Kidney glomerular epithelial cell (primary cell): ENCODE measurements around the gene ASB5.
"Not testable (repeated sequence)": the region's sequence is repeated elsewhere in the genome, so short reads cannot be mapped to it uniquely, and the experiment has no call there.

ENCODE experiments used
- DNase-seq: peaks from one replicate; lab custom pipeline; 2025; lab: John Stamatoyannopoulos, UW

ASB5 gene, protein sequence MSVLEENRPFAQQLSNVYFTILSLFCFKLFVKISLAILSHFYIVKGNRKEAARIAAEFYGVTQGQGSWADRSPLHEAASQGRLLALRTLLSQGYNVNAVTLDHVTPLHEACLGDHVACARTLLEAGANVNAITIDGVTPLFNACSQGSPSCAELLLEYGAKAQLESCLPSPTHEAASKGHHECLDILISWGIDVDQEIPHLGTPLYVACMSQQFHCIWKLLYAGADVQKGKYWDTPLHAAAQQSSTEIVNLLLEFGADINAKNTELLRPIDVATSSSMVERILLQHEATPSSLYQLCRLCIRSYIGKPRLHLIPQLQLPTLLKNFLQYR

DNA sequence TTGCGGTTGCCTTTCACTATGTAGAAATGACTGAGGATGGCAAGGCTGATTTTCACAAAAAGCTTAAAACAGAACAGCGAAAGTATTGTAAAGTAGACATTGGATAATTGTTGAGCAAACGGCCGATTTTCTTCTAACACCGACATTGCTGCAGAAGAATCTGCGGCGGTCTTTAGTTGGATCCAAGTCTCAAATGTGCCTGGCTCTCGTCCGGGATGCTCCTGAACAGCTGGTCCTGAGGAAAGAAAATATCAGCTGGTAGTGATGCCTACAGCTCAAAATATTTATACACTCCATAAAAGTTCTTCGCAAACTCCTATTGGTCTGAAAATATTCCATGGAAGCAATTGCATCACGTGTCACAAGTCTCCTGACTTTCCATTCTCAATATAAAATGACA, at the start of gene ASB5:
TSS of gene ASB5 (minus strand) at position 260 of the 400 bp plus-strand sequence. CDS start at position 146, 114 bp downstream.
- DNase-seq, result no peak

DNA sequence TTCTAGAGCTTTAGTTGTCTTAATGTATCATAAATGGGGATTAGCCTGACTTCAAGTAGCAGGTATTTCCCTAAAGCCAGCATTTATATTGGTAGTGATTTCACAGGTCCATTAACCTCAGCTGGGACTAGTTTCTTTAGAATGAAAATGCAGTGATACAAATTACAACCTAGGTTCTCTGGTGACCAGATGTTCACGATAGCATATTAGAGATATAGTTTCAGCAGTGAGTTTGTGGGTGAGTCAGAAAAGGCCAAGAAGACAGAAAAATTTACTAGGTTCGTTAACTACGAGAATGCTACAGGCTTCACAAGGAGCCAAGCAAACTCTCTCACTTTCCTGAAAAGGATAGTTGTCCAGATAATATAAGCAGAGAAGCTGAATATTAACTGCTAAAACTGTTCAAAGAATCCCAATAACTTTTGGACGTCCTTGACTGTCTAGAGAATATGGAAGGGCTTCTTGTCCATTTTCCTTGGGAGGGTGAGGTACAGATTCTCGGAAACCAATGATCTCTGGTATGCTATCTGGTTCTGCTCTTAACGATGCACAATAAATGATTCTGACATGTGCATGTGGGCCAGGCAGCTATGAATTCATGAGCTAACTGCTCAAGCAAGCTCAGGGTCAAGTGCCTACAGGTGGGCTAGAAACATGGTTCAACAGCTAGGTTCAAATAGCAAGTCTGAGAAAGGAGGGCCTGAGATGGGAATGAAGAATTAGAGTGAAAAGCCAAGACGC, 44.7 kb upstream of the ASB5 start:
- no peak for DNase-seq

DNA sequence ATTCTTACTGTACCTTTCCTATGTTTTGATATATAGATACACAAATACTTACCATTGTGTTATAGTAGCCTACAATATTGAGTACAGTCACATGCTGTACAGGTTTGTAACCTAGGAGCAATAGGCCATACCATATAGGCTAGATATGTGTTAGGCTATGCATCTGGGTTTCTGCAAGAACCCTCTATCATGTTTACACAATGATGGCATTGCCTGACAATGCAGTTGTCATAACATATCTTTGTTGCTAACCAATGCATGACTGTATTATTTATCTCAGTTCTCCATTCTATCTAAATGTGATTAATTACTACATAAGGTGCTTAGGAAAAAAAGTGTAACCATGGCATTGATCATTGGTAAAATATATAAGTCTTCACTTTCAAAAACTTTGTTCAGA, 40.8 kb upstream of the ASB5 start:
- no peak for DNase-seq

DNA sequence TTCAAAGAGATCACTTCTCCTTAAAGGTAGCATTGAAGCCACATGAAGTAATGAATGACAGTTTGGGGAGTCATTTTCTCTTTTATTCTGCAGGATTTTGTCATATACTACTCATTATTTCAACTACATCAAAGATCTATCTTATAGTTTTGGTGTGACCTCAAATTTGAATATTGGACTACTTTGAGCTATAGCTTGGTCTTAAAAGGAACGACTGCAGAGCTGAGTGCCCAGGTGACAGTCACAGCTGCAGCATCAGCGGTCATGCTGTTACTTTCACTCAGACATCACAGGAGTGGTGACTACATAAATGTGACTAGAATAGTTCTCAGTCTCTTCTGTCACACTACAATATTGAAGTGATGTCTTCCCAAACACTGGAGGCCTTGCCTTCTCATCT, 40.0 kb upstream of the ASB5 start:
- DNase-seq, result no peak

DNA sequence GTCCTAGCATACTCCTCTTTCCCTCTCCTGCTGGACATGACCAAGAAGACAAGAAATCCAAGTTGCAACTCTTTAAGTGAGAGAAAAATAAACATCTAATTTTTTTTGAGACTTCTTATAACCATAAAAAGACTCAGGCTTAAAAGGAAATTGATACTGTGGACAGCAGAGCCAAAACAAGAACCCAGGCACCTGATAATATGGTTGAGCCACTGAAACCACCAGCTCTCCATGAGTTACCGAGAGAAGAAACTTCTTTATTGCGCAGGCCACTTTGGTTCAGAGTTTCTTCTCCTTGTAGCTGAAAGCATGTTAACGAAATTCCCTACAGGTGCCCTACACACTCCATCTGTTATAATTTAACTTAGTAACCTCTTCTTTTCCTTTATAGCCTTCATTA, 39.4 kb upstream of the ASB5 start:
- DNase-seq, result no peak

DNA sequence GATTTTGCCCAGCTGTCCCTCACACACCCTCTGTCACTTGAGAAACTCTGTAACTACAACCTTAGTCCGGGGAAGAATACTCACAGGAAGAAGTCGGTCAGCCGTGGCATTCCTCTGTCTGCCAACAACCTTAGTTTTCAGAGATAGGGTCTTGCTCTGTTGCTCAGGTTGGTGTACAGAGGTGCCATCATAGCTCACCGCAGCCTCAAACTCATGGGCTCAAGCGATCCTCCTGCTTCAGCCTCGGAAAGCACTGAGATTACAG, 38.6 kb upstream of the ASB5 start:
- DNase-seq, result peak; percentile 77

DNA sequence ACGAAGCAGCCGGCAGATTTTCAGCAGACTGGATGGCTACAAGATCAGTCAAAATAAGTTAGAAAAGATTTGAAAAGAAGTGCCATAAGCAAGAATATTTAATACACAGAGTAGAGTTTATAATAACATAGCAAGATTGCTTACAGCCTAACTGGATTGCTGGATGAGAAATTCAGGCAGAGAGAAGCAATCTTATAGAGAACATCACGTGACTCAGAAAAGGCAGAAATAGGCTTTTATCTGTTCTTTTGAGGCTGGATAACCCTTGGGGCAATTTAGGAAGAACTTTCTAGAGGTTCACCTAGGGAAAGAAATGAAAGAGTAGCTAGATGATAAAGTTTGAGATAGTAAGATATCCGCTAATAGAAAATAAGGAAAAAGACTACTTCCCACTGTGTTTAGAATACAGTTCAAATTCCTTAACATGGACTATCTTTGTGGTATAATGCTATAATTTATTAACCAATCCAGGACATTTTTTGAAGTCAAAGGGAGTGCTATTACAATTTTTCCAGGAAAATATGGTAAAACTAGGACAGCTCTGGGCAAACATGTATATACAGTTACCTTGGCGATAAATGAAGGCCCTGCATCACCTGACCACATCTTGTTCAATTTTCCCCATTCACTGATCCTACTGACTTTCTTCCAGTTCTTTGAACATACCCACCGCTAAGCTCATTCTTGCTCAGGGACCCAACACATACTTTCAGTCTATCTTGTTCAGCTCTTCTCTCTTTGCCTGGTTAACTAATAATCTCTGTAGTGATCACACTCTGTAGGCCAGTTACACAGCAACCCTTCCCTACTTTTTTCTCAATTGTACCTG, 38.0 kb upstream of the ASB5 start:
- peak; percentile 77 for DNase-seq

DNA sequence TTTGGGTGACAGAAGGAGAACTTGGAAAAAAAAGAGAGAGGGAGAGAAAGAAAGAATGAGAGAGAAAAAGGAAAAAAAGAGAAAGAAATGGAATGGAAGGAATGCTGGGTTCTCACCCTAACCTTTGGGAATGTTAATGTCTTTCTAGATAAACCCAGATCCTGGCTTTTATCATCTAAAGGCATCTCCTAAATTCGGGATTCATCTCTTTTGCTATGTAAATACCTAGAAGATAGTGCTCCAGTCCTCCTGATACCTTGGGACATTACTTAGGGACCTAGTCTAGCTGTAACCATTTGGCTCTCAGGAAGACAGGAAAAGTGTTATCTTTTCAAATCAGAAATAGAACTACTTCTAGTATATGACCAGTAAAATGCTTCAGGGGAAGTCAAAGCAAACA, 34.9 kb upstream of the ASB5 start:
- no peak for DNase-seq

DNA sequence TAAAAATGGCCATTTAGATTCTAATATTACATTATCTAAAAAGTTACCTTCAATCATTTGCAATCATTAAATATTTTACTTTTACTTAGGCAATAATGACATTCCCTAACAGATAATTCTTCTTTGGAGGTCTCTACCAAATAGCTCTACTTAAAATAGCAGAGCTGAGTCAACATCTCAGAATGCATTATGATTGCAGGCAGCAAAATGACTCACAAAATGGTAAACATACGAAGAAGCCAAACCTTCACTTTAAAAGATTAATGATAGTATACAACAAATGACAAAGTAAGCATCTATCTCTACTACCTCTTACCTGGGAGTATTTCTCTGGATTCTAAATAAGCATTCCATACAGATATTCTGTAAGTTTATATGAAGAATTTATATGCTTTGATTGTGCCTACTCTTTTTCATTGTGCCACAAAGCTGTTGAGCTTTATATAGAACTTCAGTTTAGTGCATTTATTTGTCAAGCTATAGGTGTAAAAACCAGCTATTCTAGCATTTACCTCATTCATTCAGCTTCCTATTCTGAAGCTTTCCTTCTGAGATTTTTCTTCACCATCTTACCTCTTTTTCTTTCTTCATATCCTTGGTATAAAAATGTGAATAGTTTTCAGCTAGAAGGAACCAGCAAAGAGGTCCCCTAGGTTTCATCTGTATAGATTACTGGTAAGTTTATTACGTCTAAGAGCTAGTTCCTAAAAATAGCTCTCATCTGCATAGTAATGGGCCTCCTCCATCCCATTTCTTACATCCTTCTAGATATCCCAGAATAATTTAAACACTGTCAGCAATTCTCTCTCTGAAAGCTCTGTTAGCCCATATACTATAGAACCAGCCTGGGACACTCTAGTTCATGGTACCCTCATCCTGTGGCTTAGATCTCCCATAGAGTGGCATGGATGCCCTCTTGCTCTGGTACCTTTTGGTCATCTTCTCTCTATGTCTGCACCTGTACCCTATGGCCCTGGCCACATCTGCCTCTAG, 33.6 kb upstream of the ASB5 start:
- peak; percentile 79 for DNase-seq

DNA sequence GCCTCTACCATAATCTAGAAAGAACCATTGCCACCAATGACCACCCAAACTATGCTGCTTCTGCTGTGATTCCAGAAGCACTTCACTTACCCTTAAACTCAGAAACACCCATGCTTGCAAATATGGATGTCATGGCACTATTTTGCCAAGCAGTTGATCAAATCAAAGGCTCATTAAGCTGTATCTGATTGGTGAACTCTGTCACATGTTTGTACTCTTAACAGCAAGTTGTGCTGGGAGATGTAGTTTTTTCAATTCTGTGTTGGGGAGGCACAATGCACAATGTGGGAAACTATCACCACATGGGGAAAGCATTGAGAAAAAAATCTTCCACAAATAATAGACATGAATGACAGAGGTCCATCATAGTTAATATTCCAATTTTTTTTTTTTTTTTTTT, 31.5 kb upstream of the ASB5 start:
- DNase-seq, result no peak

DNA sequence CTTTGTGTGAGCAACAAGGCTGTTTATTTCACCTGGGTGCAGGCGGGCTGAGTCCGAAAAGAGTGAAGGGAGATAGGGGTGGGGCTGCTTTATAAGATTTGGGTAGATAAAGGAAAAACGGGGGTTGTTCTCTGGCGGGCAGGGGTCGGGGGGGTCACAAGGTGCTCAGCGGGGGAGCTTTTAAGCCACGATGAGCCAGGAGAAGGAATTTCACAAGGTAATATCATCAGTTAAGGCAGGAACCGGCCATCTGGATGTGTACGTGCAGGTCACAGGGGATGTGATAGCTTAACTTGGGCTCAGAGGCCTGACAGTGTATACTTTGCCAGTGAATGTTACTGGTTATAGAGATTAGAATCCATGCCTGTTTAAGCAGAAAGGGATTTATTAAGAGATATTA, 31.0 kb upstream of the ASB5 start:
- DNase-seq, result no peak

DNA sequence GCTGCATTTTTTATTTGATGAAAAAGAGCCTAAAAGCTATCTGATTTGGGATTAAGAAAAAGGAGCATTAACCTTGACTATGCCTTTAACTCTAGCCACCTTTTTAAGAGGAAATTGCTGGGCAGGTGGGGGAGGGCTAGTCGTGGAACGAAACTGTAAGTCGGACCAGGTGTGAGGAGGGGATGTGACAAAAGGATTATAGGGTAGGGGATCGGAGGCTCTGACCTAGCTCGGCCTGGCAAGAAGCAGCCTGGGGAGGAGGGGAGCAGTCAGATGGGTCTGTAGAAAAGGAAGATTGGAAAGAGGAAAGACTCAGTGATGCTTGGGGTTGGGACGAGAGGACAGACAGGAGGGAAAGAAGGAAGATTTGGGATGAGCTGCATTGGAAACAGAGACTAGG, 29.6 kb upstream of the ASB5 start:
- no peak for DNase-seq

DNA sequence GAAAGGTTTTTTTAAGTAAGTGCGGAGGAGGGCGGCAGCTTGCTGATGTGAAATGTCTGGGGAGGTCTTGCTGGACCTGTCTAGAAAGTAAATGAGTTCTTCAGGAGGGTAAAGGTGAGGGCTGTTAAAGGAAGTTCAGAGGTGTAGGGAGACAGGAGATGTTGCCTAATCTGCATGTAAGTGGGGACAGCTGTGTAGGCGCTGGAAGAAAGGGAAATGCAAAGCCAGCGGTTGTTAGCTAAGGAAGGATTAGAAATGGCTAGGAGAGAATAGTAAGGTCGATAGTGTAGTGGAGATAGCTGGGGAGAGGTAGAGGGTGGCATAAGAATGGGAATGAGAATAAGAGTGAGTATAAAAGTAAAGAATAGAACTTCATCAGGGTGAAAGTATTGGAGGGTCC, 26.9 kb upstream of the ASB5 start:
- DNase-seq, result not testable (repeated sequence)

DNA sequence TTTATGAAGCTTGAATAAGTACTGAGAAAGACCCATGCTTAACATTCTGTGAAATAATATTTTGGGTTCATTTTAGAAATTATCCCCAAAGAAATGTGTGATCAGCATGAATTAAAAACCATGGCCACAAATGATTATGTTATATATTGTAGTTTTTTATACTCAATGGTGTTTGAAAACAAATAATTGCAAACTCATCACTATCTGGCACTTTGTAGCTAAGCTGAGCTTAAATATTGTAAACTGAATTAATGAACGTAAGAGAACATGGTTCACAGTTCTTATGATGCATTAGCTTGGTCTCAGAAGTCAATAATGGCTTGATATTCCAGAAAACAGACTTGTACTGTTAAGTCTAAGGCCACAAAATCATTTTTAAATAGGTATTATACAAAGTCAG, 24.6 kb upstream of the ASB5 start:
- DNase-seq, result no peak

DNA sequence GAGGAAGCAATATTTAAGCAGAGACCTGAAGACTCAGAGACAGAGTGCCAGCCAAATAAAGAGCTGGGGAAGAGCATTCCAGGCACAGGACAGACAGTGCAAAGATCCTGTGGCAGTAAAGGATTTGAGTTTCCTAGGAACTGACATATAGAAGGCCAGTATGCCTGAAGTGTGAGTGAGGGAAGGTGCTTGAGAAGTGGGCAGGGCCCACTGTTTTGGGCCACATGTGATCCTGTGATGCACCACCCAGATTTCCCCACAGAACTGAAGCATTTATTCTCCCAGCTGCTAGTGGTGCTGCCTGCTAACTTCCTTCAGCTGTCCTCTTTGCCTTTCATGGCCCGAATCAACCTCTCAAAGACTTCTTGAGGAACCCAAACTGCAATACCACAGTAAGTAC, 23.9 kb upstream of the ASB5 start:
- no peak for DNase-seq

DNA sequence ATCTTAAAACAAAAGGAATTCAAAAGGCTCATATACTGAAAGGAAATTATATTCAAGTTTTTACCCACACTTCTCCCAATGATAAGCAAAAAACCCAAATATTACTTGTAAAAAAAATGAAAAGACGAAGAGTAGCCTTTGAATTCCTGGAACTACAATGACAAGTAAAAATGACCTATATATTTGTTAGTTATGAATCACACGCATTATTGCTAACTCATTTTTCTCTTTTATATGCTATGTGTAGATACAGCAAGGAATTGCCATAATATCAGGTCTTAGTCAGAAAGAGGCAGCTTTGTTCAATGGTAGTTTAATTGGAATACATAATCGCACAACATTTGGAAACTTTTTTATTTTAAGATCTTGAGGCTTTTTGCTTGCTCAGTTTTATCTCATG, 22.7 kb upstream of the ASB5 start:
- no peak for DNase-seq

DNA sequence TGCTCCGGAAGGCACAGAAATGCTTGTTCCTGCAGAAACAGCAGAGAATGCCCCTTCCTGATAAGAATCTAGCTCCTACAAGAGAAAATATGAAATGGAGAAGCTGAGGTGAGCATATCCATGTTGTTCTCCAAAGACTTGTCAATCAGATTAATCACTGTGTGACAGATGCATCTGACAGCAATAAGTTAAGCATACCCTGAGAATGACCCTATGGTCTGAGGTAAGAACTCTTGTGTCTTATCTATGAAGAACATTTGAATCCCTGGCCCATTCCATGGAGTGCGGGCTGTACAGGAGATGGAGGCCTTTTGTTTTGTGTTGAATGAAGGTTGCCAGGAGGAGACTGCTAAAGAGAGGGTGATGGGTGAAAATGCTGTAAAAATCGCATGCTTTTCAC, 21.5 kb upstream of the ASB5 start:
- DNase-seq, result no peak

DNA sequence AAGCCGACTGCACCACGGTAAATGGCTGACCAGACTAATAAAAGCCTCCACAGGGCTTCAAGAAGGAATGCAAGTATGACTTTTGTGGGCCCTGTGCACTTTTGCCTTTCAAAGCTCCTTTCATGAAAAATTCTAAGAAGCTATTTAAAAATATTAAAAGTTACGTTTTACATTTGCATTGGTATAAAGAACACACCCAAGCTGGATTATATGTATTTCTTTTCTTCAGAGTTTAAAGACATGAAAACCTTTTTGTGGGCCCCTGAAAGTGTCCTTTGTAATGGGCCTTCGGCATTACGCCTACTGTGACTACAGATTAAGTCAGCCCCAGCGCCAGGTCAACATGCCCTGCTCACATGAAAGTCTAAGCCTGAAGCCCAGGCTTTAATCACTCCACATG, 20.5 kb upstream of the ASB5 start:
- no peak for DNase-seq

DNA sequence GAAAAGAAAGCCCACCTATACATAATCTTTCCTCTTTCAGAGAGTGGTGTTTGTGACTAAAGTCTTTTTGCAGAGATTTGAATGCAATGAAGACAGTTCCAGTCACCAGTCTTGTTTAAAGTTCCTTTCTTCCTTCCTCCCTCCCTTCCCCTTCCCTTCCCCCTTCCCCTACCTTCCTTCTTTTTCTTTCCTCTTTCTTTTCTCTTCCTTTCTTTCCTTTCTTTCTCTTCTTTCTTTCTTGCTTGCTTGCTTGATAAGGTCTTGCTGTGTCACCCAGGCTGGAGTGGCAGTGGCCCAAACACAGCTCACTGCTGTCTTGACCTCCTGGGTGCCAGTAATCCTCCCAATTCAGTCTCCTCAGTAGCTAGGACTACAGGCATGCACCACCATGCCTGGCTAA, 19.0 kb upstream of the ASB5 start:
- no peak for DNase-seq

DNA sequence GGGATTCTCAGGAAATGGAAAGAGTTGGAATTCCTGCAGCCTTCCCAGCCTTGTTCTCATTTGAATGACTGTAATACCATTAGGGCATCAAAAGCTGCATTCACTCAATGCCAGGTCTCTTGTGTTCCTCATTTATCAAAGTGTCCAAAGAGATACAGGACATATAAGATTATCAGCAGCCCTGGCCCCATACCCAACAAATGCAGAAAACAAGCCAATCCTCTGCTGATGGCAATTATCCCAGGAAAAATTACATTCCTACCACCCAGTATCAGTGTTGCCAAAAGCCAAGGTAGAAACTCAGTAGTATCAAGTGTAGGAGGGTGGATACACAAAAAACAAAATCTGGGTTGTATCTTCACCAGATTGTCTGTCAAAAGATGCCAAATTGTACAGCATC, 18.5 kb upstream of the ASB5 start:
- DNase-seq, result no peak

DNA sequence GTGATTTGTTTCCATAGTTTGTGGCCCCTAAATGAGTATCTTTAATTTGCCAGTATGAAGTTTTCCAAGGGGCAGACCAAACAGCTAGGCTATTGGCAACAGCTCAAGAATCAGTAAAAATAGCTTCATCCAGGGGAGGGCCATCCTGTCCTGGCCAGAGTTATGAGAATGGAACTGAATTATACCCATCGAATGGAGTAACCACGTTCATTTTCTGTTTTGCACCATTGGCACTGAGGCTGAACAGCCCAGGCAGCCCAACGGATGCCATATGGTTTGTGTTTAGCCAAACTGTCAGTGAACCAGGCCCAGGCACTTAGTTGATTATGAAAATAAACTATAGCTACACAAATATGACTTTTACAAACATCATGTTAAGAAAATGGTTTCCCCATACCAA, 17.7 kb upstream of the ASB5 start:
- no peak for DNase-seq

DNA sequence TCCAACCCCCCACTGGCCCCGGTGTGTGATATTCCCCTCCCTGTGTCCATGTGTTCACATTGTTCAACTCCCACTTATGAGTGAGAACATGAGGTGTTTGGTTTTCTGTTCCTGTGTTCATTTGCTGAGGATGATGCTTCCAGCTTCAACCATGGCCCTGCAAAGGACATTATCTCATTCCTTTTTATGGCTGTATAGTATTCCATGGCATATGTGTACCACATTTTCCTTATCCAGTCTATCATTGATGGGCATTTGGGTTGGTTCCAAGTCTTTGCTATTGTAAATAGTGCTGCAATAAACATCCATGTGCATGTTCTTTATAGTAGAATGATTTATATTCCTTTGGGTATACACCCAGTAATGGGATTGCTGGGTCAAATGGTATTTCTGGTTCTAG, 10.5 kb upstream of the ASB5 start:
- DNase-seq, result not testable (repeated sequence)
